GM18909 (cell line): ENCODE data around the gene DNAH10.

Experiments used
- ATAC-seq: cut with Tn5 transposase; IDR thresholded peaks from one replicate; pipeline ENCODE4 v1.9.1; 2021; ENCODE audit warnings: mild to moderate bottlenecking; ENCODE audit not compliant: unreplicated experiment, poor library complexity

Gene DNAH10

GRCh38 chr12:123743002-123743401, 19.1 kb upstream of the DNAH10 start:
- no peak for ATAC-seq

- ATAC-seq, result no peak
Observed at GRCh38 chr12:123744836-123745235, 17.3 kb upstream of the DNAH10 start.

GRCh38 chr12:123747309-123747708, 14.8 kb upstream of the DNAH10 start:
- ATAC-seq, result no peak

DNA sequence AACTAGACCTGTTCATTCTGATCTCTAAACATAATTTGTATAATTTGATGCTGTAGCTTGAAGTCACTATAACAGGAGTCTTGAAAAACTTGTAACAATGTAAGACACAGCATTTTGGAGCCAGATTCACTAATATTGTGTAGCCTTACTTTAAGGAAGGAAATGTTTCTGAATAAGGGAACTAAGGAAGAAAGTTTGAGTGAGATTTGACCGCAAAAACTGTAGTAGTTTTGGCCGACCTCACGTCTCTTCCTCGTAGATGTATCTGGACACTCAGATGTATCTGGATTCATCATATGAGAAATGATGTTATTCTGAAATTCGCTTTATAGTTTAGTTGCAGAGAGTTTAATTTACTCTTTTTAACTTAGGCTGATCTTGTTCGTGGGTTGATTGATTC, 13.9 kb upstream of the DNAH10 start:
- no peak for ATAC-seq

DNA sequence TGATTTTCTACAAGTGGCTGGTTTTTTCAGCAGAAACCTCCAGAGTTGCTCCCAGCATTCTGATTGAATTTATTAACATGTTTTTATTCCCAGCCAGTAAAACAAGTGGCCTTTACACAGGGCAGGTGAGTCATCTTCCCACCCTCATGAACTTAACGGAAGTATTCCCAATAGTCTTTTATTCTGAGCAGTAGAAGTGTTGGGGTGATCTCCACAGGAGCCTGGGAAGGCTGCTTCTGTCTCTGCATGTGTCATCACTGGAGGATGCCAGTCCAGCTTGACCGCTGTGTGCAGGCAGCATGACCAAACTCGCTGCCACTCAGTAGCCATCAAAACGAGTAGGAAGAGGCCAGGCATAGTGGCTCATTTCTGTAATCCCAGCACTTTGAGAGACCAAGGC, 13.4 kb upstream of the DNAH10 start:
- ATAC-seq, result no peak

DNA sequence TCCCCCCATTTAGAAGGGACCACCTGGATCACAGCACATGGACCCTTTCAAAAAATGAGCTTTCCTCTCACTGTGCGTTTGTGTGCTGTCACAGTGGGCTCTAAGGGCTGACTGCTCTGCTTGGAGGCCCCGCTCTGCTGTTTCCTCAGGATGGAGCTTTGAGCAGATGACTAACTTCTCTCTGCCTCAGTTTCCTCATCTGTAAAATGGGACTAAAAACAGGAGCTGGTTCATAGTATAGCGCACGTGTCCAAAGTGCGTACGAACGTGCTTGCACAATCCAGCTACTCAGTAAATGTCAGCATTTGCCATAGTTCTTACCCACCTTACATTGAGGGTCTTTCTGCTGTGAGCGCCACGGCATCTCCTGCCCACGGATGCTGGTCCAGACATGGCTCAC, 12.7 kb upstream of the DNAH10 start:
- ATAC-seq, result no peak

DNA sequence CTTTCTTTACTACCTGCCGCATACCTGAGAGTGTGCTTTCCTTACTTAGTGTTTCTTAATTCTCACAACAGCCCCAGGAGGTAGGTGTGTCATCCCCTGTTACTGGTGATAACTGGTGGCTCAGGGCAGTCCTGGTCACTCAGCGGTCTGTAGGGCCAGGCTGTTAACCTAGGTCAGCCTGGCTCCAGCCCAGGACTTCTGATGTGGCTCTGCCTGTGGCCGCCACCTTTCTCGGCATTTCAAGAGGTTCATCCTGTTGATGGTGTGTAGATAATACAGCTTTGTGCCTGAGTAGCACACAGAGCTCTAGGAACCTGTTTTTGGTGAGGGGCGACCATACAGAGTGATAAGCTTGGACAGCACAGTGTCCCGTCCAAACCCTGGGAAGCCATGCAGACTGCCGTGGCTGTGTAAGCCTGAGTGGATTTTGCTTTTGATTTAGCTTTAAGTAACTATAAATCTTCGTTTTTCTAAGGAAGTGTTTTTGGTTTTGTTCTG, 11.9 kb upstream of the DNAH10 start:
- no peak for ATAC-seq

GRCh38 chr12:123752046-123752445, 10.1 kb upstream of the DNAH10 start:
- no peak for ATAC-seq

GRCh38 chr12:123754041-123754772, 7.9 kb upstream of the DNAH10 start:
- ATAC-seq, result no peak

GRCh38 chr12:123757561-123757960, 4.5 kb upstream of the DNAH10 start:
- ATAC-seq, result no peak

DNA sequence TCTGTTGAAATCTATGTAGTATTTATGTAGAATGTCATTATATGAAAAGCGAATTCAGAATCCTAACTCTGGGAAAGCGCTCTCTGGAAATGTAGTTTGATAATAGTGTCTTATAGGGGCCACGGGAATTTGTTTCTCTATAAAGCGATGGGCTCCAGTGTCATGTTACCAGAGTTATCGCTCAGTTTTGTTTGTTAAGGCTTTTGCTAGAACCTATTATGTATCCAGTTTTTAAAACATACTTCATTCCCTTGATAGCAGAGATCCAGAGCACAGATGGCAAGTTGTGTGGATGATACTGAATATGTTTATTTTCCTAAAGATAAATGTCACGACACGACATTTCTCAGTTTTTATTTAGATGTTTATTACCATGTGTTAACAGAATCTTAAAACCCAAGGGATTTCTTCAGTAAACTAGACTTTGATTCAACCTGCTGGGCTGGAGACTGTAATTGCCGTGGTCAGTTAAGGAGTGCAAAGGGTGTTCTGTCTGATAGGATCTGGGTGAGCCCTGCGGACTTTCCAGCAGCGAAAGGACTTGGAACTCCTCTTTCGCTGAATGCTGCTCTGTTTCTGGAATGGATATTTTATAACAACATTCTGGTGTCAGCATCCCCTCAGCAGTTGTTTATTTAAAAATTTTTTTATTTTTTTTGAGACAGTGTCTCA, 1.7 kb upstream of the DNAH10 start:
- no peak for ATAC-seq

DNA sequence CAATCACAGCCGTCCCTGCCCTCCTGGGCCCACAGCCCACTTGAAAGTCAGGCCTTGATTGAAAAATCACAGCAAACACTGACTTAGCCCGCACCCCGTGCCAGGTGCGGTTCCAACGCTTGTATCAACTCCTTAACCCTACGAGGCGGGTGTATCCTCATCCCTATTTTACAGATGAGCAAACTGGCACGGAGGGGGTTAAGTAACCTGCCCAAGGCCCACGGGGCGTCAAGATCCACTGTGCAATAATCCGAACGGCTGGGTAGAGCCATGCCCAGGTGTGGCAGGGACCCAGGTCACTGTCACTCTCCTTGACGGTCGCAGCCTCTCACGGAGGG, 583 bp downstream of the DNAH10 start:
- ATAC-seq, result no peak

DNA sequence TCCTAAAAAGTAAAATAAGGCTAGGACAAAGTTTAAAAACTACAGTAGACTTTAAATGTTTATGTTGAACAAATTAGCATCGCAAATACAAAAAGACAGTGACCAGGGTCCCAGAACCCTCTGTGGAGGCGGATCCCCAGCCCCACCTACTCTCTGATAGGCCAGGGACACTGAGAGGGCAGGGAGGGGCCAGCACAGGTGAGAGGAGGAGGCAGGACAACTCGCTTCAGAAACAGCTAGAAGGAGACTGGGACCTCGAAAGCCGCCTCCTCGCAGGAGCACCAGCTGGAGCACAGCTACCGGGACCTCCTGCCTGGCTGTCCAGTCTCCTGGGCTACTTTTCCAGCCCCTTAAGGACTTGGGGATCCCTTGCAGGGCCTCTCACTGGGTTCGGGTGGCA, 992 bp downstream of the DNAH10 start:
- no peak for ATAC-seq

DNA sequence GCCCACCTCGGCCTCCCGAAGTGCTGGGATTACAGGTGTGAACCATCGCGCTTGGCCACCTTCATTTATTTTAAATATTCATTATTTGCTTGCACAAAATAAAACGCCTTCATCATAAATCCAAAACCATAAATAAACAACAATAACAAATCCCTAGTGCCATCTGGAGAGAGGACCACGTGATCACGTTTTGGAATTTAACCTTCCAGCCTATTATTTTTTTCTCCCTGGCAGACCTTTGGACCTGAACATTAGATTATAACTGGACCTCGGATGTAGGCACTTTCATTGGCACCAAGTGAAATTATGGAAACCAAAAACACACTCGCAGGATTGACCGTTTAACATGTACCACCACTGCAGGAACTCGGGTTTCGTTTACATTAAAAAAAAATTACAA, 2.0 kb downstream of the DNAH10 start:
- ATAC-seq, result no peak

DNA sequence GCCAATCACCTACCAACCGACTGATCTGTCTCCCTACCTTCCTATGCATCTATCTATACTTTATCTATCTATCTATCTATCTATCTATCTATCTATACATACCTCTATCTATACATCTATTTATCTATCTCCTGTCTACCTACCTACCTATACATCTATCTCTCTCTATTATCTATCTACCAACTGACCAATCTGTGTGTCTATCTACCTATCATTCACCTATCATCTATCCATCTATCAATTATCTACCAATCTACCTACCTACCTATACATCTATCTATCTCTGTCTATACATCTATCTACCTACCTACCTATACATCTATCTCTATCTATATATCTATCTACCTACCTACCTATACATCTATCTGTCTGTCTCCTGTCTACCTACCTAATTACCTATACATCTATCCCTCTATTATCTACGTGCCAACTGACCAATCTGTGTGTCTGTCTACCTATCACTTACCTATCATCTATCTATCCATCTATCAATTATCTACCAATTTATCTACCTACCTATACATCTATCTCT, 3.5 kb downstream of the DNAH10 start:
- no peak for ATAC-seq

DNA sequence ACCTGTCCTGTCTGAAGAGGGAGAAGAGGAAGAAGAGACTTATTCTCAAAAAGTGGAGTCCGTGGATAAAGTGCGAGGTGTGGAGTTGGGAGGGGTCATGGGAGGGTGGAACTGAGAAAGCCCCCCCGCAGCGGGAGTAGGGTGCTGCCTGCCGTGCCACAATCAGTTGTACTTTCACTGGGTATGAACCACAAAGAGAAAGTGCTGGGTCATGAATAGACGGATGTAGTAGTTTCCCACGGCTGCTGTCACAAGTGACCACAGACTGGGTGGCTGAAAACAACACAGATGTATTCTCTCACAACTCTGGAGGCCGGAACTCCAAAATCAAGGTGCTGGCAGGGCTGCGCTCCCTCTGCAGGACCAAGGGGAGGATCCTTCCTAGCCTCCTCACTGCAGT, 5.5 kb downstream of the DNAH10 start:
- peak; percentile 83 for ATAC-seq

DNA sequence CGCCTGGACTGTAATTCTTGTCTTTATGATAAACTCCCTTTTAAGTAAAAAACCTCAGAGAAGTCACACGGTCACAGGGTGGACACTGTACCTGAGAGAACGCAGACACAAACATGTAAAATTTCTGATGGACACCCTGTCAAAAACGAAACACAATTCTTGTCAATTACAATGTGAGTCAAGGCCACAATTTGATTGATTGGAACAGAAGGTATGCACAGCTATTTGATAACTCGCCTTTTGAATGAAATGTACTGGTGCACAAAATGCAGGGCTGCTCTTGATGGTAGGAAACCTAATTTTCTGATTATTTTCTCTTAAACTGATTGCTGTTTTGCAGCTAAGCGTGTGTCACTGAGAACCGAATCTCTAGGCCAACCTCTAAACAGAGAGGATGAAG, 9.2 kb downstream of the DNAH10 start:
- no peak for ATAC-seq

DNA sequence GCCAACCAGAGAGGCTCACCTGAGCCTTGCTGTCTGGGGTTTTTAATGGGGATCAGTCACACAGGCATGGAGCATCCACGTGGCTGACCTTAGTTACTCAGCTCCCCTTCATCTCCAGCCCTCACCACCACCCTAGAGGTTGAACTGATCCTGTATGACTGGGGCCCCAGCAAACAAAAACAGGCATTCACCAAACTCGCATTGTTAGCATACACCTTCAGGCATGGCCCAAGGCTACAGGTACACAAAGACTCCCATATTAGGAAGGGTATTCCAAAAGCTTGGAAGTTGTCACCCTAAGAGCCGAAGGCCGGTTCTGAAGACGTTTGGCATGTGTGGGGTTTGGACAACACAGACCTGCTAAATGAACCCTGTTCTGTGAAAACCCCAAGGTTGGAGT, 10.0 kb downstream of the DNAH10 start:
- no peak for ATAC-seq

DNA sequence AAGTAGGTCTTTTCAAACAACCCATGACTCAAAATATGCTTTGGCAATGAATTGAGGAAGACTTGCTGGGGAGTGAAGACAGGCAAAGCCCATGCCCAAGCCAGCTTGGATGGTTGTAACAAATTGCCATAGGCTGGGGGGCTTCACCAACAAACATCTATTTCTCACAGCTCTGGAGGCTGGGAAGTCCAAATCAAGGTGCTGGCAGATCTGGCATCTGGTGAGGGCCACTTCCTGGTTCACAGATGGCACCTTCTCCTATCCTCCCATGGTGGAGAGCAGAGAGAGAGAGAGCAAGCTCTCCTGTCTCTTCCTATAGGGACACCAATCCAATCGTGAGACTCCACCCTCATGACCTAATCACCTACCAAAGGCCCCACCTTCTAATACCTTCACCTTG, 11.3 kb downstream of the DNAH10 start:
- ATAC-seq, result no peak

DNA sequence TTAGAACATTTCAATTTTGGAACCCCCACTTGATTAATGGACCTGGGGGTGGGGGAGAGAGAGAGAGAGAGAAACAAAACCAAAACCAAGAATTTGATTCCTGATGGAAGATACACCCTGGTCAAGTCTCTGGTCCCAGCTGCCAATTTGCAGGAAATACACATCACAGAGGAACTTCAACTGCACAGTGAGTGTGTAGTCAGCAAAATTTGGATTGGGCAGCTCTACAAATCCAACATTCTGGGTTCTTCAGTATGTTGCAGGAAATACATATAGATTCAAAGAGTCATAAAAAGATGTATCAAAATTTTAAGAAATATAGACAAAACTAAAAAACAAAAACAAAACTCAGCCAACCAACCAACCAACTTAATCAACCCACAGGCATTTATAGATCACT, 17.4 kb downstream of the DNAH10 start:
- no peak for ATAC-seq

DNA sequence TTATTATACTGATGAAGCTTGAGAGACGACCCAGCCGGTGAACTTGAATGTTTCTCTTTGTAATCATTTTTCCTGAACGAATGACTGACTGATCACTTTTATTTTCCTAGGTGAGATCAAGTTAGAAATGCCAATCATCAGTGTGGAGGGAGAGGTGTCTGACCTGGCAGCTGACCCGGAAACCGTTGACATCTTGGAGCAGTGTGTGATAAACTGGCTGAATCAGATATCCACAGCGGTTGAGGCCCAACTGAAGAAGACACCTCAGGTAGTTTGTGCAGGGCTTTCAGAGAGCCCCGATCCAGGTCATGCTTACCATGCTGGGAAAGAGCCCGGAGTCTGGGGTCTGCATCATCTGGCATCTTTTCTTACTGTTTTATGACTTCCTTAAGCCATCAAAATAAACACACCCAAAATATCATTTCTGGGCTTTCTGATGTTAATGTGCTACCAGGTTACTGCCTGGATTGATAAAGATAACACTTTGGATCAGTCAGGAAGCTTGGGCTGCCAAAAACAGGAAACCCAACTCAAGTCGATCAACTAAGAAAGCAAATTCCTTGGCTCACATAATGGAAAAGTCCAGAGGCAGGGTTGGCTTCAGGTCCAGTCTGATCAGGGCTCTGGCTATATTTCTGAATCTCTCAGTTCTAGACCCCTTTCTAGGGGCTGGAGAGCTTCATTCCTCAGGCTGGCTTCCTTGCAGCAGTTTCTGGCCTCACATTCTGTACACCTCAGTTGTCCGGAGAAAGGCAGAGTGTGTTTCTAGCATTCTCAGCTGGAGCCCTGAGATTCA, 21.1 kb downstream of the DNAH10 start:
- no peak for ATAC-seq
